HEK293 (cell line): Measurements from ENCODE around the gene ERBB2.
A peak's percentile ranks its signal among the peaks of the same experiment; 100 is the strongest.

Source experiments
- EGR2 ChIP-seq: fragments of 450-650 bp; formaldehyde crosslinking; IDR thresholded peaks from 2 replicates; pipeline ENCODE4 v1.5.1; 2016; ENCODE audit warnings: low read depth, missing biosample characterization, missing genetic modification characterization
- GFI1B ChIP-seq: fragments of 450-650 bp; formaldehyde crosslinking; IDR thresholded peaks from 2 replicates; pipeline ENCODE4 v1.5.1; 2016; ENCODE audit warnings: missing biosample characterization, missing genetic modification characterization
- GLIS2 ChIP-seq: fragments of 450-650 bp; formaldehyde crosslinking; IDR thresholded peaks from 2 replicates; pipeline ENCODE4 v1.5.1; 2016; ENCODE audit warnings: missing biosample characterization, missing genetic modification characterization
- ZBTB17 ChIP-seq: fragments of 450-650 bp; formaldehyde crosslinking; IDR thresholded peaks from 2 replicates; pipeline ENCODE4 v1.5.1; 2016; ENCODE audit warnings: missing biosample characterization, missing genetic modification characterization
- ZIC2 ChIP-seq: fragments of 450-650 bp; formaldehyde crosslinking; IDR thresholded peaks from 2 replicates; pipeline ENCODE4 v1.5.1; 2016; ENCODE audit warnings: missing biosample characterization, missing genetic modification characterization
- ZNF155 ChIP-seq: fragments of 450-650 bp; formaldehyde crosslinking; IDR thresholded peaks from 2 replicates; pipeline ENCODE4 v1.5.1; 2016; ENCODE audit warnings: missing biosample characterization, missing genetic modification characterization
- ZNF335 ChIP-seq: fragments of 450-650 bp; formaldehyde crosslinking; conservative IDR thresholded peaks from 2 replicates; pipeline ENCODE4 v1.5.1; 2016; ENCODE audit warnings: missing biosample characterization, missing genetic modification characterization
- ZNF529 ChIP-seq: fragments of 450-650 bp; formaldehyde crosslinking; IDR thresholded peaks from 2 replicates; pipeline ENCODE4 v1.5.1; 2017; ENCODE audit warnings: missing genetic modification characterization, missing biosample characterization; ENCODE audit not compliant: insufficient replicate concordance
- ZNF549 ChIP-seq: fragments of 450-650 bp; IDR thresholded peaks from 2 replicates; pipeline ENCODE4 v1.5.1; 2018; ENCODE audit warnings: missing biosample characterization, missing genetic modification characterization, mild to moderate bottlenecking, inconsistent platforms, moderate library complexity
- ZNF701 ChIP-seq: fragments of 450-650 bp; formaldehyde crosslinking; IDR thresholded peaks from 2 replicates; pipeline ENCODE4 v1.5.1; 2016; ENCODE audit warnings: missing biosample characterization, missing genetic modification characterization
- ZNF707 ChIP-seq: fragments of 450-650 bp; formaldehyde crosslinking; IDR thresholded peaks from 2 replicates; pipeline ENCODE4 v1.5.1; 2016; ENCODE audit warnings: missing biosample characterization, missing genetic modification characterization
- TF ChIP-seq, protein P1 (sequence below): fragments of 450-650 bp; formaldehyde crosslinking; IDR thresholded peaks from 2 replicates; pipeline ENCODE4 v1.5.1; 2016; ENCODE audit warnings: missing biosample characterization, missing genetic modification characterization
- TF ChIP-seq, protein P2 (sequence below): fragments of 450-650 bp; IDR thresholded peaks from 2 replicates; pipeline ENCODE4 v1.5.1; 2018; ENCODE audit warnings: missing biosample characterization, mild to moderate bottlenecking, missing genetic modification characterization
- TF ChIP-seq, protein P3 (sequence below): fragments of 450-650 bp; formaldehyde crosslinking; IDR thresholded peaks from 2 replicates; pipeline ENCODE4 v1.5.1; 2017; ENCODE audit warnings: missing biosample characterization, missing genetic modification characterization
- TF ChIP-seq, protein P4 (sequence below): fragments of 450-650 bp; formaldehyde crosslinking; IDR thresholded peaks from 2 replicates; pipeline ENCODE4 v1.5.1; 2017; ENCODE audit warnings: missing biosample characterization, missing genetic modification characterization
- TF ChIP-seq, protein P5 (sequence below): fragments of 450-650 bp; formaldehyde crosslinking; IDR thresholded peaks from 2 replicates; pipeline ENCODE4 v1.5.1; 2016; ENCODE audit warnings: missing biosample characterization, missing genetic modification characterization

Gene ERBB2

DNA sequence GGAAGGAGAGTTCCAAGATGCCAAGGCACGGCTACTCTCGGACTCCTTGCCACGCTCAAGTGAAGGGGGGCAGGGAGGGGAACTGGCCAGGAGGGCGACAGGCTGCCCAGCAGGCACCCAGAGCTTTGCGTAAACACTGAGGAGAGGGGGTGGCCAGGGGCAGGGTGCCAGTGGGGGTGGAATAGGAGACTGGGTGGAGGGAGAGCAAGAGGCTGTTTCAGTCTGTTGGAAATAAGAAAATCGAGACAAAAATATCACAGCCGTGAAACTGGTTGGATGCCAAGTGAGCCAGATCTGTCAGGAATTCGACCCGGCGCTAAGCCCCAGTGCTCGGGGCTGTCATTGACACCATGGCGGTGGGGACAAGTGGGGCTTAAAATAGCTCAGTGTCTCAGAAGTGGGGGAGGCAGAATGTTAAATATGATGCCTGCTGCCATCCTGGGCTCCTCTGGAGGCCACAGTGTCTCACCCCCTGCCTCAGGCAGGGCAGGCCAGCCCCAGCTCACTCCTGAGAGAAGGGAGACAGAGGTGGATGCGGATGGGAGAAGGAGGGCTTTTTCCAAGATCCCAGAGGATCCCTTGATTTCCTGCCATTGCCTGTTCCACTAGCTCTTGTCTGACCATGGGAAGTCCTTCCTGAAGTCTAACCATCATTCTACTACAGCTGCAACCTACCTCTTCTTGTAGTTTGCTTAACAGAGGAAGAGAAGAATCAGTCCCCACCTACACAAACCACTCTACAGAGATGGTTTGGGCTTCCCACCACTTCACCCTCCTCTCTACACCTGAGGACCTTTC, 22.1 kb upstream of the ERBB2 start (continued):
- TF ChIP-seq, protein P1, sequence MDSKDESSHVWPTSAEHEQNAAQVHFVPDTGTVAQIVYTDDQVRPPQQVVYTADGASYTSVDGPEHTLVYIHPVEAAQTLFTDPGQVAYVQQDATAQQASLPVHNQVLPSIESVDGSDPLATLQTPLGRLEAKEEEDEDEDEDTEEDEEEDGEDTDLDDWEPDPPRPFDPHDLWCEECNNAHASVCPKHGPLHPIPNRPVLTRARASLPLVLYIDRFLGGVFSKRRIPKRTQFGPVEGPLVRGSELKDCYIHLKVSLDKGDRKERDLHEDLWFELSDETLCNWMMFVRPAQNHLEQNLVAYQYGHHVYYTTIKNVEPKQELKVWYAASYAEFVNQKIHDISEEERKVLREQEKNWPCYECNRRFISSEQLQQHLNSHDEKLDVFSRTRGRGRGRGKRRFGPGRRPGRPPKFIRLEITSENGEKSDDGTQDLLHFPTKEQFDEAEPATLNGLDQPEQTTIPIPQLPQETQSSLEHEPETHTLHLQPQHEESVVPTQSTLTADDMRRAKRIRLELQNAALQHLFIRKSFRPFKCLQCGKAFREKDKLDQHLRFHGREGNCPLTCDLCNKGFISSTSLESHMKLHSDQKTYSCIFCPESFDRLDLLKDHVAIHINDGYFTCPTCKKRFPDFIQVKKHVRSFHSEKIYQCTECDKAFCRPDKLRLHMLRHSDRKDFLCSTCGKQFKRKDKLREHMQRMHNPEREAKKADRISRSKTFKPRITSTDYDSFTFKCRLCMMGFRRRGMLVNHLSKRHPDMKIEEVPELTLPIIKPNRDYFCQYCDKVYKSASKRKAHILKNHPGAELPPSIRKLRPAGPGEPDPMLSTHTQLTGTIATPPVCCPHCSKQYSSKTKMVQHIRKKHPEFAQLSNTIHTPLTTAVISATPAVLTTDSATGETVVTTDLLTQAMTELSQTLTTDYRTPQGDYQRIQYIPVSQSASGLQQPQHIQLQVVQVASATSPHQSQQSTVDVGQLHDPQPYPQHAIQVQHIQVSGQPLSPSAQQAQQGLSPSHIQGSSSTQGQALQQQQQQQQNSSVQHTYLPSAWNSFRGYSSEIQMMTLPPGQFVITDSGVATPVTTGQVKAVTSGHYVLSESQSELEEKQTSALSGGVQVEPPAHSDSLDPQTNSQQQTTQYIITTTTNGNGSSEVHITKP, result peak; percentile 61
- TF ChIP-seq, protein P2, sequence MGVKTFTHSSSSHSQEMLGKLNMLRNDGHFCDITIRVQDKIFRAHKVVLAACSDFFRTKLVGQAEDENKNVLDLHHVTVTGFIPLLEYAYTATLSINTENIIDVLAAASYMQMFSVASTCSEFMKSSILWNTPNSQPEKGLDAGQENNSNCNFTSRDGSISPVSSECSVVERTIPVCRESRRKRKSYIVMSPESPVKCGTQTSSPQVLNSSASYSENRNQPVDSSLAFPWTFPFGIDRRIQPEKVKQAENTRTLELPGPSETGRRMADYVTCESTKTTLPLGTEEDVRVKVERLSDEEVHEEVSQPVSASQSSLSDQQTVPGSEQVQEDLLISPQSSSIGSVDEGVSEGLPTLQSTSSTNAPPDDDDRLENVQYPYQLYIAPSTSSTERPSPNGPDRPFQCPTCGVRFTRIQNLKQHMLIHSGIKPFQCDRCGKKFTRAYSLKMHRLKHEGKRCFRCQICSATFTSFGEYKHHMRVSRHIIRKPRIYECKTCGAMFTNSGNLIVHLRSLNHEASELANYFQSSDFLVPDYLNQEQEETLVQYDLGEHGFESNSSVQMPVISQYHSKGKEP (tag by site-specific recombination), result no peak
- TF ChIP-seq, protein P3, sequence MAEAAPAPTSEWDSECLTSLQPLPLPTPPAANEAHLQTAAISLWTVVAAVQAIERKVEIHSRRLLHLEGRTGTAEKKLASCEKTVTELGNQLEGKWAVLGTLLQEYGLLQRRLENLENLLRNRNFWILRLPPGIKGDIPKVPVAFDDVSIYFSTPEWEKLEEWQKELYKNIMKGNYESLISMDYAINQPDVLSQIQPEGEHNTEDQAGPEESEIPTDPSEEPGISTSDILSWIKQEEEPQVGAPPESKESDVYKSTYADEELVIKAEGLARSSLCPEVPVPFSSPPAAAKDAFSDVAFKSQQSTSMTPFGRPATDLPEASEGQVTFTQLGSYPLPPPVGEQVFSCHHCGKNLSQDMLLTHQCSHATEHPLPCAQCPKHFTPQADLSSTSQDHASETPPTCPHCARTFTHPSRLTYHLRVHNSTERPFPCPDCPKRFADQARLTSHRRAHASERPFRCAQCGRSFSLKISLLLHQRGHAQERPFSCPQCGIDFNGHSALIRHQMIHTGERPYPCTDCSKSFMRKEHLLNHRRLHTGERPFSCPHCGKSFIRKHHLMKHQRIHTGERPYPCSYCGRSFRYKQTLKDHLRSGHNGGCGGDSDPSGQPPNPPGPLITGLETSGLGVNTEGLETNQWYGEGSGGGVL (tag by site-specific recombination), result no peak
- TF ChIP-seq ZIC2 (peak; percentile 64), ZNF701 (no peak), EGR2 (peak; percentile 60; the same call in 1 of the 2 replicates), ZNF529 (no peak), ZNF707 (no peak), ZNF155 (tag by site-specific recombination) (no peak), ZNF549 (no peak), GFI1B (tag by site-specific recombination) (no peak), GLIS2 (tag by site-specific recombination) (peak; percentile 45; the same call in 1 of the 2 replicates), ZBTB17 (tag by site-specific recombination) (peak; percentile 69), ZNF335 (tag by site-specific recombination) (0 out of 2 replicates have a peak, but pooled peaks have one; percentile 17)
- TF ChIP-seq, protein P4, sequence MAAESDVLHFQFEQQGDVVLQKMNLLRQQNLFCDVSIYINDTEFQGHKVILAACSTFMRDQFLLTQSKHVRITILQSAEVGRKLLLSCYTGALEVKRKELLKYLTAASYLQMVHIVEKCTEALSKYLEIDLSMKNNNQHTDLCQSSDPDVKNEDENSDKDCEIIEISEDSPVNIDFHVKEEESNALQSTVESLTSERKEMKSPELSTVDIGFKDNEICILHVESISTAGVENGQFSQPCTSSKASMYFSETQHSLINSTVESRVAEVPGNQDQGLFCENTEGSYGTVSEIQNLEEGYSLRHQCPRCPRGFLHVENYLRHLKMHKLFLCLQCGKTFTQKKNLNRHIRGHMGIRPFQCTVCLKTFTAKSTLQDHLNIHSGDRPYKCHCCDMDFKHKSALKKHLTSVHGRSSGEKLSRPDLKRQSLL (tag by site-specific recombination), result no peak
- TF ChIP-seq, protein P5, sequence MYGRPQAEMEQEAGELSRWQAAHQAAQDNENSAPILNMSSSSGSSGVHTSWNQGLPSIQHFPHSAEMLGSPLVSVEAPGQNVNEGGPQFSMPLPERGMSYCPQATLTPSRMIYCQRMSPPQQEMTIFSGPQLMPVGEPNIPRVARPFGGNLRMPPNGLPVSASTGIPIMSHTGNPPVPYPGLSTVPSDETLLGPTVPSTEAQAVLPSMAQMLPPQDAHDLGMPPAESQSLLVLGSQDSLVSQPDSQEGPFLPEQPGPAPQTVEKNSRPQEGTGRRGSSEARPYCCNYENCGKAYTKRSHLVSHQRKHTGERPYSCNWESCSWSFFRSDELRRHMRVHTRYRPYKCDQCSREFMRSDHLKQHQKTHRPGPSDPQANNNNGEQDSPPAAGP (tag by site-specific recombination), result no peak
